Naive B cell (primary cell): ENCODE results near the gene HGFAC. TPM values are rescaled to one million over a fixed set of nuclear protein-coding genes. Genes with fewer than 3 reads are reported as not detected.

Experiments used
- ATAC-seq, 2 donors: fragments of 150-1000 bp; cut with Tn5 transposase; 2 replicates each; pipeline ENCODE4 v1.10.0; 2021; ENCODE audit warnings: low read depth in 2 of 2, mild to moderate bottlenecking in 2 of 2, moderate library complexity in 2 of 2
- DNase-seq: peaks from one replicate; pipeline ENCODE4 v3.0.0; 2022
- H3K27ac Mint-ChIP-seq, 6 donors: one replicate each; pipeline ENCODE4 v1.8.0; 2020 to 2022; ENCODE audit warnings: mild to moderate bottlenecking in 6 of 6, mixed read lengths in 6 of 6, moderate library complexity in 5 of 6, inconsistent platforms in 2 of 6
- H3K27me3 Mint-ChIP-seq, 3 donors: one replicate each; pipeline ENCODE4 v1.8.0; 2021 to 2022; ENCODE audit warnings: mixed read lengths in 3 of 3, mild to moderate bottlenecking in 1 of 3
- H3K36me3 Mint-ChIP-seq, 2 donors: one replicate each; pipeline ENCODE4 v1.8.0; 2020 to 2022; ENCODE audit warnings: mixed read lengths in 2 of 2, inconsistent platforms in 1 of 2, mild to moderate bottlenecking in 1 of 2
- H3K4me1 Mint-ChIP-seq, 3 donors: one replicate each; pipeline ENCODE4 v1.8.0; 2020 to 2022; ENCODE audit warnings: mixed read lengths in 3 of 3, inconsistent platforms in 1 of 3, mild to moderate bottlenecking in 1 of 3, moderate library complexity in 1 of 3
- H3K4me3 Mint-ChIP-seq, 8 donors: one replicate each; pipeline ENCODE4 v1.8.0; 2020 to 2022; ENCODE audit warnings: mild to moderate bottlenecking in 8 of 8, mixed read lengths in 8 of 8, moderate library complexity in 8 of 8, inconsistent platforms in 2 of 8
- H3K9me3 Mint-ChIP-seq, 7 donors: one replicate each; pipeline ENCODE4 v1.8.0; 2020 to 2022; ENCODE audit warnings: mixed read lengths in 7 of 7, mild to moderate bottlenecking in 5 of 7, inconsistent platforms in 2 of 7, moderate library complexity in 1 of 7
- polyA plus RNA-seq, 6 donors: library from polyadenylated mRNA; unstranded; fragments of 300-500 nt; fragmentation: Illumina TruSeq; gene quantifications; one replicate each; pipeline ENCODE4 v1.2.3, GENCODE V29; 2021; ENCODE audit warnings: low read depth in 6 of 6

The HGFAC gene
- polyA plus RNA-seq, 6 donors from 2014 or later = not detected

- Mint-ChIP-seq H3K27ac (no peak overlapping the region), H3K4me3 (peak overlapping the region in 1 of 8 donors; percentile 42), H3K4me1 (peaks cover 7 to 28% (median 14%) of the 10 kb centered on the region in 3 donors), H3K9me3 (no peaks in the 10 kb centered on the region), H3K27me3 (peaks cover 0 to 19% (median 15%) of the 10 kb centered on the region in 3 donors), H3K36me3 (peaks cover 0 to 24% of the 10 kb centered on the region in 2 donors)
- DNase-seq = no peak
- no peak for ATAC-seq
Measured at GRCh38 chr4:3493720-3494461, 52.1 kb downstream of the HGFAC start.

- Mint-ChIP-seq H3K9me3 (no peaks in the 10 kb centered on the region), H3K36me3 (peaks cover 0 to 24% of the 10 kb centered on the region in 2 donors), H3K27me3 (peaks cover 0 to 19% (median 15%) of the 10 kb centered on the region in 3 donors), H3K27ac (no peak overlapping the region), H3K4me3 (peak overlapping the region in 1 of 8 donors; percentile 42), H3K4me1 (peaks cover 2 to 22% (median 8%) of the 10 kb centered on the region in 3 donors)
- ATAC-seq = no peak
- no peak for DNase-seq
Measured at GRCh38 chr4:3494462-3494871, 52.7 kb downstream of the HGFAC start.

GRCh38 chr4:3495204-3495975 is 53.6 kb downstream of the HGFAC start:
- H3K27me3 Mint-ChIP-seq = peaks cover 0 to 15% (median 14%) of the 10 kb centered on the region in 3 donors
- H3K36me3 Mint-ChIP-seq = peaks cover 0 to 19% of the 10 kb centered on the region in 2 donors

DNA sequence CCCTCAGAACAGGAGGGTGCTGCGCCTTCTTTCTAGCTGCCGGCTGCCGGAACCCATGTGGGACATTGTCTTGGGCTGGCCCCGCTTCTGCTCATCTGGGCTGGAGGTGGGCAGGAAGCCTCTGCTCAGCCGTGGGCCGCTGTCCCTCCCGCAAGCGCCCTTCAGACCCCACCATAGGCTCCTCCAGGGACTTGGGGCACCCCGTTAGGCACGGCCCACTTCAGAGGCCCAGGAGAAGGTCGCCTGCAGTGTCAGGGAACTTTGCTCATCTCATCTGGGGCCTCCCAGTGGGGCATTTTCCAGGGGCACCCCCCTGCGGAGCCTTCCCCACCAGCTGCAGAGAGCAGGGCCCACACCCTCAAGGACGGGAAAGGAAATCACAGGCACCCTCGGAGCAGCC is 54.3 kb downstream of the HGFAC start:
- Mint-ChIP-seq H3K4me3 (no peak overlapping the region), H3K27me3 (peaks cover 0 to 14% (median 8%) of the 10 kb centered on the region in 3 donors), H3K27ac (no peak overlapping the region), H3K9me3 (no peaks in the 10 kb centered on the region), H3K4me1 (peaks cover 2 to 12% (median 6%) of the 10 kb centered on the region in 3 donors), H3K36me3 (peaks cover 0 to 12% of the 10 kb centered on the region in 2 donors)
- DNase-seq (no peak), ATAC-seq (no peak)

More at GRCh38 chr4:3495204-3495975, 53.6 kb downstream of the HGFAC start:
- Mint-ChIP-seq H3K9me3 (no peaks in the 10 kb centered on the region), H3K27ac (peak overlapping the region in 1 of 6 donors; percentile 81), H3K4me1 (peaks cover 2 to 18% (median 7%) of the 10 kb centered on the region in 3 donors), H3K4me3 (no peak overlapping the region)
- ATAC-seq (no peak), DNase-seq (no peak)

DNA sequence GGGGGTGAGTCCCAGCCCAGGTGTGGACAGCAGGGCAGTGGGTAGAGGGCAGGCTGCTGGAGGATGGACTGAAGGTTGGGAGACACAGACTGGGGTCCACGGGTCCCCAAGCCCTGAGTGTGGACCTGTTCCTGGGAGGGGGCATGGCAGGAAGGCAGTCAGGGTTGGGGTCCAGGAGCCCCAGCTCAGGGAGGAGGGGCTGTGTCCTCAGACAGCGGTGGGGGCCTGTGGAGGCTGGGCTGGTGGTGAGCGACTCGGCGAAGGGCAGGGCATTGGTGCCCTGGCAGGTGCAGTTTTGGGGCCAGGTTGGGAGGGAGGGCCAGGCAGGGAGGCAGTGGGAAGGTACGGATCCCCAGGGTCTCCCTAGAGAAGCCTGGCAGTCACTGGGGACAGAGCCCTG is 55.3 kb downstream of the HGFAC start:
- Mint-ChIP-seq H3K9me3 (no peaks in the 10 kb centered on the region), H3K27ac (peak overlapping the region in 2 of 6 donors; percentile 11 to 87), H3K36me3 (peaks cover 0 to 2% of the 10 kb centered on the region in 2 donors), H3K4me1 (peaks cover 0 to 8% (median 6%) of the 10 kb centered on the region in 3 donors), H3K27me3 (peaks cover 0 to 3% (median 0%) of the 10 kb centered on the region in 3 donors), H3K4me3 (no peak overlapping the region)
- ATAC-seq (no peak), DNase-seq (no peak)

GRCh38 chr4:3497523-3498389 is 56.0 kb downstream of the HGFAC start:
- peak overlapping the region in 2 of 6 donors; percentile 60 to 71 for H3K27ac Mint-ChIP-seq
- ATAC-seq (no peak), DNase-seq (no peak)
- H3K4me3 Mint-ChIP-seq = no peak overlapping the region
- no peaks in the 10 kb centered on the region for H3K9me3 Mint-ChIP-seq
- no peaks in the 10 kb centered on the region for H3K27me3 Mint-ChIP-seq
- peaks cover 0 to 8% (median 3%) of the 10 kb centered on the region in 3 donors for H3K4me1 Mint-ChIP-seq
- no peaks in the 10 kb centered on the region for H3K36me3 Mint-ChIP-seq

DNA sequence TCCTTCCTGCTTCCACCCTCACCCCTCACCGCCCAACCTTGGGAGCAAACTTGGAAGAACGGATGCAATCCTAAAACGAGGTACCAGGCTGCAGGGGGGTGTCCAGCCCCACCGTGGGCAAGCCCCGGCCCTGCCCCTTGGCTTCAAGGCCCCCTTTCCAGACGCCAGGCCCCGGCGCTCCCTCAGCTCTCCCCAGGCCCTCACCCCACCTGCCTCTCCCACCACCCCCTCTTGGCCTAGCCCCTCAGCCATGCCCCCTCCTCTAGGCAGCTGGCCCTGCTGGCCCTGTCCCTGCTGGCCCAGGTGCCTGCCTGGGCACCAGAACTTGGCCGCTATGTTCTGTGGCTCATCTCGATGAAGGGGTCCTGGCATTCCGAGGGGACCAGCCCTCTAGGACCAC is 56.6 kb downstream of the HGFAC start:
- Mint-ChIP-seq H3K27ac (peak overlapping the region in 1 of 6 donors; percentile 71), H3K27me3 (no peaks in the 10 kb centered on the region), H3K4me1 (peaks cover 0 to 8% (median 5%) of the 10 kb centered on the region in 3 donors), H3K36me3 (peaks cover 0 to 3% of the 10 kb centered on the region in 2 donors), H3K4me3 (no peak overlapping the region), H3K9me3 (no peaks in the 10 kb centered on the region)
- DNase-seq (no peak), ATAC-seq (no peak)

Other genes with a start within 250 kb of the HGFAC start
- gene MSANTD1, start 192.8 kb upstream of the HGFAC start, polyA plus RNA-seq = under 1 TPM in 2 of 6 donors, not detected in 4; 0.12 to 0.14 TPM
- gene RGS12, start 148.9 kb upstream of the HGFAC start, polyA plus RNA-seq = 1 to 10 TPM in 5 of 6 donors, under 1 TPM in 1; 0.36 to 6.8 (median 2.5) TPM
- gene DOK7, start 21.3 kb downstream of the HGFAC start, polyA plus RNA-seq = 1 to 10 TPM; 1.8 to 6.0 (median 4.3) TPM
- gene LRPAP1, start 90.5 kb downstream of the HGFAC start, polyA plus RNA-seq = 100 to 1,000 TPM in 2 of 6 donors, 10 to 100 TPM in 4; 93.5 to 120 (median 96.2) TPM